Duodenal mucosa (tissue), 2 donors: ENCODE results near the gene POLR2J.
"Not testable (repeated sequence)": the region's sequence is repeated elsewhere in the genome, so short reads cannot be mapped to it uniquely, and the experiment has no call there.

ENCODE experiments used
- H3K27ac ChIP-seq: one replicate; pipeline ENCODE4 v1.7.0; 2013; ENCODE audit warnings: low read depth, low read length
- H3K27me3 ChIP-seq, 2 donors: one replicate each; pipeline ENCODE4 v1.7.0; 2013; ENCODE audit warnings: low read length in 2 of 2, control low read depth in 1 of 2; ENCODE audit not compliant: insufficient read depth in 2 of 2, control insufficient read depth in 1 of 2
- H3K36me3 ChIP-seq, 2 donors: one replicate each; pipeline ENCODE4 v1.7.0; 2013; ENCODE audit warnings: low read length in 2 of 2, control low read depth in 1 of 2; ENCODE audit not compliant: insufficient read depth in 2 of 2, control insufficient read depth in 1 of 2
- H3K4me1 ChIP-seq, 2 donors: one replicate each; pipeline ENCODE4 v1.7.0; 2013; ENCODE audit warnings: low read length in 2 of 2, control low read depth in 1 of 2; ENCODE audit not compliant: insufficient read depth in 2 of 2, control insufficient read depth in 1 of 2
- H3K4me3 ChIP-seq, 2 donors: one replicate each; pipeline ENCODE4 v1.7.0; 2013; ENCODE audit warnings: low read length in 2 of 2, low read depth in 1 of 2
- H3K9ac ChIP-seq, 2 donors: one replicate each; pipeline ENCODE4 v1.7.0; 2013; ENCODE audit warnings: low read length in 2 of 2, low read depth in 1 of 2
- H3K9me3 ChIP-seq, 2 donors: one replicate each; pipeline ENCODE4 v1.7.0; 2013; ENCODE audit warnings: low read length in 2 of 2, control low read depth in 1 of 2; ENCODE audit not compliant: control insufficient read depth in 1 of 2

Gene POLR2J

DNA sequence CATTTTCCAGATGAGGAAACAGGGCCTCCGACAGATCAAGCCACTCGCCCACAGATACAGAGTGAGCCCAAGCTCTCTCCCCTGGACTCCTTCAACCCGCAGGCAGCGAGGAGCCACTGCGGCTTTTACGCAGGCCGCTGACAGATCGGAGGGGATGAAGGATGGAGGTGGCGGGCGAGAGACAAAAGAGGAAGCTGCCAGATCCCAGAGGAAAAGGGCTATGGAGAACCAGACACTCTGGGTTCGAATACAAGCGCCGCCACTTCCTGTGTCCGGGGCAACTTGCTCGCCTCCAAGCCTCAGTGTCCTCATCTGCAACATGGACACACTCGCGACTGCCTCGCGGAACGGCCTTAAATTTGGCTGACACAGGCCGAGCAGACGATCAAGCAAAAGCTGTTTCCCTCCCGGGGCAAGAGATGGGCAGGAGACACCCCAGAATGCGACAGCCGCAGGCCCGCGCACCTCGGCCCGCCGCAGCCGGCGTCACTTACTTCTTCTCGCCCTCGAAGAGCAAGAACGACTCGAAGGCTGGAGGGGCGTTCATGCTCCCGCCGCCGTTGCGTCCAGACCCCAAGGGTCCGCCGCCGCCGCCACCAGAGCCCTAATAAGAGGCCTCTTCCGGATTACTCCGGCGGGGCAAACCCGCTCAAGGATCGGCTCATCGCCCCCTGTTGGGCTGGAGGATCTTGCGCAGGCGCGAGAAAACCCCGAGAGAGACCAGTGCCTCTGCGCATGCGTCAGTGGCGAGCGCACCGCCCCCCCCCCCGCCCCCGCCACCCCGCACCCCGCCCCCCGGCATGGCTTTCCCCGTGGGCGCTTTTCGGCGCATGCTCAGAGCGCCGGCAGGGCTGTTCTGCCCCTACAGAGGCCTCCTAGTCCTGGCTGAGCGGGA, at the start of gene POLR2J:
POLR2J (minus strand) TSS at position 609 of the 895 bp plus-strand sequence; CDS start at position 547, 62 bp downstream.
- H3K4me1 ChIP-seq, H3K27ac ChIP-seq, H3K9ac ChIP-seq, H3K4me3 ChIP-seq, H3K27me3 ChIP-seq, H3K36me3 ChIP-seq, H3K9me3 ChIP-seq: not testable (repeated sequence)

DNA sequence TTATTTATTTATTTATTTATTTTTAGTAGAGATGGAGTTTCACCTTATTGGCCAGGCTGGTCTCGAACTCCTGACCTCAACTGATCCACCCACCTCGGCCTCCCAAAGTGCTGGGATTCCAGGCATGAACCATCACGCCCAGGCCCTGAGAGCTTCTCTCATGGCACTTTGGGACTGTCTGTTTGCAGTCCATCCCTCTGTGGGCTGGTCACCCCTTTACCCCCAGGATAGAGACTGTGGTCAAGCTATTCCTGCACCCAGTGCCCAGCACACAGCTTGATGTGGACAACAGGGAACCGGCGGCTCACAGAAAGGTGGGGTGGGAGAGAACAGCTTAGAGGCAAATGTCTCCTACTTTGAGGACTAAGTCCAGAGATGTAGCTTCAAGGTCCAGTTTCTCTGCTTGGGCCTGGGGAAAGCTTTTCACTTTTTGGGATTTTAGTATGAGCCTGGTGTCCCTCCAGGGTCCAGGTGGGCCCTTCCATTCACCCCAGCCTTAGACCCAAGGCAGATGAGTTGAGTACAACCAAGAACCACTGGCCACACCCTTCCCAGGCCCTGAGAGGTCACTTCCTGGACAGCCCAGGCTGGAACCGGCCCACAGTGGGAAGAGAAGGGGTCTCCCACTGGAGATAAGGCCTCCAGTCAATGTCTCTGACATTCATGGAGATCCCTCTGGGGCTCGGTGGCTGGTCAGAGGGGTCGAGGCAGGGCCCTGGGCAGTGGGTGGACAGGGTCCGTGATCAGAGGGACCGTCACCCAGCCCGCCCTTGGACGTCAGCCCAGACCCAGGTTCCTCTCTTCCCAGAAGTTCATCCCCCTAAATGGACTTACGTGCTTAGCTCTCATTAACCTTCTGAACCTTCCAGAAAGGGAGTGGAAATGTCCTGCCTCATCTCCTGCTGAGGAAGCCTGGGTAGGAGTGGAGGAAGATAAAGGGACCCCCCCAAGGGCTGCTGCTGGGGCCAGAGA, 49.4 kb upstream of the POLR2J start:
- not testable (repeated sequence) for H3K4me1 ChIP-seq, H3K9ac ChIP-seq, H3K4me3 ChIP-seq, H3K36me3 ChIP-seq, H3K27ac ChIP-seq, H3K9me3 ChIP-seq, H3K27me3 ChIP-seq

DNA sequence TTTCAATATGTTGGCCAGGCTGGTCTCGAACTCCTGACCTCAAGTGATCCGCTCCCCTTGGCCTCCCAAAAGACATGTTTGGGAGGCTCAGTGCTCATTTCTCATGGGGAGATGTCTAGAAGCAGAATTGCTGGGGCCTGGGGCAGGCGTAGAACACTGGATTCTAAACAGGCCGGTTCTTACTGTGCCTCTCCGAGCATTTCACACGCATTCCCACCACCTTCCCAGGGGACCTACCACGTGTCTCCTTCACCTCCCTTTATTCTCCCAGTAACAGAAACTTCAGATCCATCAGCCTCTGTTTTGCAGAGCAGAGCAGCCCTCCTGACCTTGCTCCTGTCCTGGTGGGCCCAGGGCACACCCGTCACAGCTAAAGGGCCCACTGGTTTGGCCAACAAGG, 48.5 kb upstream of the POLR2J start:
- not testable (repeated sequence) for H3K4me3 ChIP-seq, H3K9ac ChIP-seq, H3K9me3 ChIP-seq, H3K27ac ChIP-seq, H3K27me3 ChIP-seq, H3K4me1 ChIP-seq, H3K36me3 ChIP-seq

DNA sequence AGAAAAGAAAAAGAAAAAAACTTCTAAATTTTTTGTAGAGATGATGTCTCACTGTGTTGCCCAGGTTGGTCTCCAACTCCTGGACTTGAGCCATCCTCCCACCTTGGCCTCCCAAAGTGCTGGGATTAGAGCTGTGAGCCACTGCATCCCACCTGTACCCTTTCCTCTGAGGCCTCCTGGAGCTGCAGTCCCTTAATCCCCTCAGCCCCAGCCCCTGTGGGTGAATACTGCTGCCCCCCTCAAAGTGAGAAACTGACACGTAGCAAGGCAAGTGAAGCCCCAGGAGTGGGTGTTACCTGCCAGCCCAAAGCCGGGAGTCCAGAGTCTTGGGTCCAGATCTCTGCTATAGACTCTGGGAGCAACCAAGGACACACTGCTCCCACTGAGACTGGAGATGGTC, 46.1 kb upstream of the POLR2J start:
- not testable (repeated sequence) for H3K27me3 ChIP-seq, H3K4me3 ChIP-seq, H3K9ac ChIP-seq, H3K27ac ChIP-seq, H3K36me3 ChIP-seq, H3K9me3 ChIP-seq, H3K4me1 ChIP-seq

DNA sequence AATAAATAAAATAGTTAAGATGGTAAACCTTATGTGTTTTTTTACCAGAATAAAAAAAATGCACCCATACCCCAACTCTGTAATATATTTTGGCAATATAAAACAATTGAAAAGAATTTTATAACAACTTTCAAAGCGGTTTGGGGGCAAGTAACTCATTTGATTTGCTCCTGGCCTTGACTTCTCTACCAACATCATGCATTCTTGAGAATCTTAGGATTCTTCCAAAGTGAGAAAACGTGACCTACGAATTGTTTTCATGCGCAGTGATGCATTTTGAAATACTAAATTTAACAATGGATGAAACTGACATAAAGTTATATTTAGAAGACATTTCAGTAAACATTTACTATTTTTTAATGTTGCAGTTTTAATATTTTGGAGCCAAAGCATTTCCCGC, 42.1 kb upstream of the POLR2J start:
- H3K27ac ChIP-seq = not testable (repeated sequence)

DNA sequence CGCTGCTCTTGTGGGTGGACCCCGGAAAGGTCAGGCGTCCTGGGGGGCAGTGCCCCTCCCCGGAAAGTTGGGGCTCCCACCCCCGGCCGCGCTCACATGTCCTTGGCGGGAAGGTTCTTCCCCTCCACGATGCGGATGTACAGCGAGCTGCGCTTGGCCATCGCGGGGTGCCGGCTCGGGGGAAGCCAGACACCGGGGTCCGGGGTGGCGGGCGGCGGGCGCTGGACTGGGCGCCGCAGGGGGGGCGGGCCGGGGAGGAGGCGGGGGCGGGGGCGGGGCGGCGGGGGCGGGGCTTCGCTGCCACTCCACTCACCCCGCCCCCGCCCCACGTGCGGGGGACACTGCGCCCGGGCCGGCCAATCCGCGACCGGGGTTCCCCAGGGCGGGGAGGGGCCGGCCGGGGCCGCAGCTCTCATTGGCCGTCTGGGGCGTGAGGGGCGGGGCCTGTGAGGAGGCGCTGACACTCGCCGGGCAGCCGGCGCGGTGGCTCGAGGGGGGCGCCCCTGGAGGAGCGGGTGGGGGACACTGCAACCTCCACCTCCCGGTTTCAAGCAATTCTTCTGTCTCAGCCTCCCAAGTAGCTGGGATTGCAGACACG, 38.9 kb upstream of the POLR2J start, which contains the start of gene RASA4B:
RASA4B (minus strand) TSS at position 228 of the 598 bp plus-strand sequence; CDS start at position 161, 67 bp downstream.
- H3K36me3 ChIP-seq, H3K9me3 ChIP-seq, H3K9ac ChIP-seq, H3K4me1 ChIP-seq, H3K27me3 ChIP-seq, H3K4me3 ChIP-seq, H3K27ac ChIP-seq: not testable (repeated sequence)

More for the DNA sequence above, 42.1 kb upstream of the POLR2J start:
- not testable (repeated sequence) for H3K4me3 ChIP-seq, H3K9ac ChIP-seq, H3K36me3 ChIP-seq, H3K9me3 ChIP-seq, H3K27me3 ChIP-seq, H3K4me1 ChIP-seq

DNA sequence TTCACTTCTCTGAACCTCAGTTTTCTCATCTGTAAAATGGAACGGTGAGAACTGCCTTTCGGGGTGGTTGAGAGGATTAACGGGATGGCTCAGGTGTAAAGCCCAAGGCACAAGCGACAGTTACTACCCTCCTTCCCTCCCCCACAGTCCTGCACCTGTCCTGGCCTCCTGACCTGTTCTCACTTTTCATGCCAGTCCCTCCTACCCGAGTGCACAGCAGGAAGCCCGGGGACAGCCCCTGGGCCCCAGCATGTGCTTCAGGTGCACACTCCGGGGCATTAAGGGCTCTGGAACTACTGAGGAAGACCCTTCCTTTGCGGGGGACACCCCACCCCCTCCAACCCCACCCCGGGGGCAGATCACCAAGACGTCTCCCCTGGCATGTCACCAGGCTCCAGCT, 38.2 kb upstream of the POLR2J start:
- not testable (repeated sequence) for H3K4me1 ChIP-seq, H3K27ac ChIP-seq, H3K36me3 ChIP-seq, H3K9me3 ChIP-seq, H3K9ac ChIP-seq, H3K4me3 ChIP-seq, H3K27me3 ChIP-seq

DNA sequence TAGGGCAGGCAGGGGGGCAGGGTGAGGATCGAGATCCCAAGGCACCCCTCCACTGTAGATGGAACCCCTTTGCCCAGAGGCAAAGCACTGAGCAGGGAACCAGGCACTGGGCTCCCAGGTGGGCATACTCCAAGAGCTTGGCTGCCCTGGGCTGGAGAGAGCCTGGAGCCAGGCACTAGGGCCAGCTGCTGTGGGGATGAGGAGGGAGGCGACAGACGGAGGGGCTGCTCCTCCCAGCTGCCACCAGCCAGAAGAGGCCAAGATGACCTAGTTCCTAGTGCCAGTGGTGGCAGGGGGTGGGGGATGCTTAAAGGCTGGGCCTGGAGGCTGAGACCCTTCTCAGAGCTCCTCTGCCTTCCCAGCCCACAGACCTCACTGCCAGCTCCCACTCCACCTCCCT, 37.2 kb upstream of the POLR2J start:
- not testable (repeated sequence) for H3K9me3 ChIP-seq, H3K4me3 ChIP-seq, H3K36me3 ChIP-seq, H3K9ac ChIP-seq, H3K27ac ChIP-seq, H3K27me3 ChIP-seq, H3K4me1 ChIP-seq

DNA sequence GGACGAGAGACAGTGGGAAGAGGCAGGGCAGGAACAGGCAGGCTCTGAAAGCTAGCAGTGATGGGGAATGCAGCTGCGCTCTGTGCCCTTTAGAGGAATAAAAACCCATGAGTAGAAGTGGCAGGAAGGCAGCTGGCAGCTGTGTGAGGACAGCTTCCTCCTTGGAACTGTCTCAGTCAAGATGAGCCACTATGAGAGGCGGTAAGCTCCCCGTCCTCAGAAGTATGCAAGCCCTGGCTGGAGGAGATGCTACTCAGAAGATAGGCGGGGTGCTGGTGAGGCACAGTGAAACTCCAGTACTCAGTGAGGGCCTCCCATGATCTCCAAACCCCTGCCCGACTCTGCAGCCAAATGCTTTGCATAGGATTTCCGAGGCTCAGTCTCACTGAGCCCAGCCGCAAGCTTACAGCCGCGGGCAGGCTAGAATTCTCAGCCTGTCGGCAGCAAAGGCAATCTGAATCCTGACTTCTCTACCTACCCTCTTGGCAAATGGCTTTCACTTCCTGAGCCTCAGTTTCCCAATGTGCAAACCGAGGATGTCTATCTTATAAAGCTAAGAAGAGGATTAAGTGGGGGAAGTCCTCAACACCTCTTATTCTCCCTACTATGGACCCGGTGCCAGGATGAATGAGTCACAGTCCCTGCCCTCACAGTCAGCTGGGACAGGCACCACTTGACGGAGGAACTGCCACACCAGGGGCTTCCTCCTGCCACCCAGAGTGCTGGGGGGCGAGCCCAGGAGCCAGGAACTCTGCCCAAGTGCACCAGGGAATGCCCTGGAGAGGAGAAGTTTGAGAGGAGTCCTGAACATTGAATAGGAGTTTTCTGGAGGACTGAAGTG, 36.4 kb upstream of the POLR2J start:
- not testable (repeated sequence) for H3K9me3 ChIP-seq, H3K4me3 ChIP-seq, H3K4me1 ChIP-seq, H3K27me3 ChIP-seq, H3K27ac ChIP-seq, H3K36me3 ChIP-seq, H3K9ac ChIP-seq
